ENCODE results near the gene TPX2. TPM values are rescaled to one million over a fixed set of nuclear protein-coding genes. Genes with fewer than 3 reads are reported as not detected.

TPX2 gene
- total and polyA plus RNA-seq, 5 donors = 0.41 to 2.5 (median 0.79) TPM

DNA sequence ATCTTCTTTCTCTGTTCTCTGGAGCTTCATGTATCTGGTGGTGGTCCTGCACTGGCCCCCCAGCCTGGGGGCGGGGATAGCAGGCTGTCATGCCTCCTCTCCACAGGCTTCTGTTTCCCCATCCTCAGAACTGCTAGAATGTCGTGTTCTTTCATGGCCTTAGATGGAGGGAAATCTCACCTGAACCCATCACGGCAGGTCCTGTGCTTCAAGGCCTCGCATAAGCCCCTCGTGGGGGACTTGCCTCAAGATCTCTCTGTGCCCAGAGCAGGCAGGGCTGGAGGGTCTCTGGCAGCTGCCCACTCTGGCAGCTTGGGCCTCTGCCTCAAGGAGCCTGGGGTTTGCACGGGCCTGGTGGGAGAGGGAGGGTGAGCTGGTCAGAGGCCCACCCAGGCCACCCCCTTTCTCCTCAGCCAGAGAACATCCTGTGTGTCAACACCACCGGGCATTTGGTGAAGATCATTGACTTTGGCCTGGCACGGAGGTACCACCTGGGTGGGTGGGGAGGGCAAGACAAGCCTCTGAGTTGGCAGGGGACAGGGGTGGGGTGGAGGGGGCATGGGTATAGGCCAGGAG is 91.4 kb downstream of the TPX2 start:
- intact Hi-C loops (cut with DNase I) = no loop called here
- no peak overlapping the region for H3K4me3 ChIP-seq (ENCODE audit: low read length)
- no peaks in the 10 kb centered on the region for H3K4me1 ChIP-seq (ENCODE audit: control insufficient read depth, insufficient read depth, low read length)
- DNase-seq (peak in 1 of 3 donors; percentile 40), ATAC-seq (no peak)
- H3K27me3 ChIP-seq (ENCODE audit: control insufficient read depth, insufficient read depth) = no peaks in the 10 kb centered on the region
- H3K9me3 ChIP-seq (ENCODE audit: control insufficient read depth, low read length) = no peaks in the 10 kb centered on the region
- WGBS = 82% methylated on average over 8 of the region's 8 CpGs
- no peak overlapping the region for H3K27ac ChIP-seq (ENCODE audit: low read length)

DNA sequence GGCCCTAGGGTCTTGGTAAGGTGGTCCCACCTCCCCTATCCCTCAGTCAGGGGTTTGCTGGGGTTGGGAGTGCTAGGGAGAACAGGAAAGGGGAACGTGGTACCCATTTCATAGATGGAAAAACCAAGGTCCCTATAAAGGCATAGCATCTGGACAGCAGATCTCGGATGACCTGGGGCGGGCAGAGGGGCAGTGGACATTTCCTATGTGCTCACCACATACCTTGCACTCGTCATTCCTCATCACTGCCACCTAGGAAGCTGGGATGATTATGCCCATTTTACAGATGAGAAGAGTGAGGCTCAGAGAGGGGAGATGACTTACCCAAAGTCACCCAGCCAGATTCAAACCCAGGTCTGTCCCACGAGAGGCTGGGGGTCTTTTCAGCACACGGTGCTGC is 92.1 kb downstream of the TPX2 start:
- ATAC-seq = no peak
- intact Hi-C loops (cut with DNase I) = no loop called here
- Histone ChIP-seq H3K27ac (ENCODE audit: low read length) (no peak overlapping the region), H3K4me1 (ENCODE audit: control insufficient read depth, insufficient read depth, low read length) (peaks cover 5% of the 10 kb centered on the region), H3K27me3 (ENCODE audit: control insufficient read depth, insufficient read depth) (no peaks in the 10 kb centered on the region), H3K9me3 (ENCODE audit: control insufficient read depth, low read length) (no peaks in the 10 kb centered on the region), H3K4me3 (ENCODE audit: low read length) (no peak overlapping the region)
- DNase-seq = no peak
- WGBS = 90% methylated on average over 6 of the region's 6 CpGs

DNA sequence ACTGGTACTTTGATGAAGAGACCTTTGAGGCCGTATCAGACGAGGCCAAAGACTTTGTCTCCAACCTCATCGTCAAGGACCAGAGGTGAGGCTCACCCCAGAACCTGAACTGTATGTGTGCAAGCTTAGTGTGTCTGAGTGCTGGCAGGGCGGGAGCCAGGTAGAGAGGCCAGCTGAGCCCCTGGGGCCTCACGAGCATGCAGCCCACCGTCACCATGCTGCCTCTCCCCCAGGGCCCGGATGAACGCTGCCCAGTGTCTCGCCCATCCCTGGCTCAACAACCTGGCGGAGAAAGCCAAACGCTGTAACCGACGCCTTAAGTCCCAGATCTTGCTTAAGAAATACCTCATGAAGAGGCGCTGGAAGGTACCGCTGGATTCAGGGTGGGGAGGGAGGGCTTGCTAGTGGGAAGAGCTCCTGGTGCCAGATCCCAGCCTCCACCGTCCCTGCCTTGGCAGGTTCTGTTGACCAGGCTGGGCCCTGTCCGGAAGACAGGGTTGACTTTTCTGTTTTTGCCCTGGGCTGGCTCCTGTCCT is 92.7 kb downstream of the TPX2 start:
- no peak overlapping the region for H3K4me3 ChIP-seq (ENCODE audit: low read length)
- ATAC-seq (no peak), DNase-seq (peak in 1 of 3 donors; percentile 24)
- no peaks in the 10 kb centered on the region for H3K27me3 ChIP-seq (ENCODE audit: control insufficient read depth, insufficient read depth)
- H3K4me1 ChIP-seq (ENCODE audit: control insufficient read depth, insufficient read depth, low read length) = peaks cover 5% of the 10 kb centered on the region
- 91% methylated on average over 17 of the region's 17 CpGs for WGBS
- intact Hi-C loops (cut with DNase I) = no loop called here
- no peak overlapping the region for H3K27ac ChIP-seq (ENCODE audit: low read length)
- H3K9me3 ChIP-seq (ENCODE audit: control insufficient read depth, low read length) = no peaks in the 10 kb centered on the region

- Histone ChIP-seq H3K27me3 (ENCODE audit: control insufficient read depth, insufficient read depth) (no peaks in the 10 kb centered on the region), H3K4me1 (ENCODE audit: control insufficient read depth, insufficient read depth, low read length) (peaks cover 7% of the 10 kb centered on the region), H3K4me3 (ENCODE audit: low read length) (no peak overlapping the region), H3K9me3 (ENCODE audit: control insufficient read depth, low read length) (no peaks in the 10 kb centered on the region), H3K27ac (ENCODE audit: low read length) (no peak overlapping the region)
- ATAC-seq (peak; percentile 22 to 38), DNase-seq (peak; percentile 65 to 91 (median 89))
- intact Hi-C loops (cut with DNase I) = no loop called here
- 56% methylated on average over 14 of the region's 14 CpGs for WGBS
Observed at GRCh38 chr20:31833130-31833930, 94.2 kb downstream of the TPX2 start.

DNA sequence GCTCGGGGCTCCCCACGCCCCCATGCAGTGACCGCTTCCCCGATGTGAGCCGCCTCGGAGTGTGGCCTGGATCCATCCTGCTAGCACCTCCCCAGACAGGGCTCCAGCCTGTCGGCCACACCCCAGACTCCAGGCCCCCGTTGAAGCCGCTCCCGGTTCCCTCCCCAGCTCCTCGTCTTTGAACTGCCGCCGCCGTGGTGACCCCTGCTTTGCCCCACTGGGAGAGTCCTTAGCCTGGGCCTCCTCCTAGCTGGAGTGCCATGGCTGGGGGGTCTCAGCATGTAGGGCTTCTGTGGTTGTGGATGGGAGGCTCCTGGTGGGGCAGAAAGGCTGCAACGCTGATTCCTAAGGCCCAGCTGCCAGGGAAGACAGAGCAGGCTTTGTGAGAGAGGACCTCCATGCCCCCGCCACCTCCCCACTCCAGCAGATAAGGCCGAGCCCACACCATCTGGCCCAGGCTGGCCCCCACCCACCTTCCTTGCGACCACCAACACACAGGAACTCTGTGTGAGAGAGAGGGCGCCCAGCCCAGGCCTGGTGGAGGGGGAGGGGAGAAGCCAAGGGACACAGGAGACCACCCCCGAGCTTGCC is 94.9 kb downstream of the TPX2 start:
- Histone ChIP-seq H3K9me3 (ENCODE audit: control insufficient read depth, low read length) (no peaks in the 10 kb centered on the region), H3K27me3 (ENCODE audit: control insufficient read depth, insufficient read depth) (no peaks in the 10 kb centered on the region), H3K4me1 (ENCODE audit: control insufficient read depth, insufficient read depth, low read length) (peaks cover 7% of the 10 kb centered on the region), H3K4me3 (ENCODE audit: low read length) (no peak overlapping the region), H3K27ac (ENCODE audit: low read length) (no peak overlapping the region)
- DNase-seq = peak in 2 of 3 donors; percentile 65 to 71
- WGBS = 67% methylated on average over 20 of the region's 20 CpGs
- peak; percentile 19 to 20 for ATAC-seq
- intact Hi-C loops (cut with DNase I) = no loop called here

DNA sequence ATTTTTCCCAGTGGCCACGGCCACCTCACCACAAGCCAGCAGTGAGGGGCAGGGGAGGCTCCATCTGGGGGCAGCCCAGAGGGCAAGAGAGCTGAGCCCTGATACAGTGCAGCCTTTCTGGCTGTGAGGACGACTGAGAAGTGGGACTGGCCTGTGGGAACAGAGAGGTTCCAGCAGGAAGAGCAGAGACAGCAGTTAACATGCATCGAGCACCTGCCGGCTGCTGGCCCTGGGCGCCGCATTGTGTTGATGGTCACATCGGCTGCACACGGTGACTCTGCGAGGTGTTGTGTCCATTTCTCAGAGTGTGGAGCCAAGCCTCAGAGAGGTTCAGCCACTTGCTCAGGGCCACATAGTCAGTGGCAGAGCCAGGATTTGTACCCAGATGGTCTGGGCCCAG is 96.5 kb downstream of the TPX2 start:
- 77% methylated on average over 9 of the region's 9 CpGs for WGBS
- peak overlapping the region; percentile 17 for H3K27ac ChIP-seq (ENCODE audit: low read length)
- H3K4me1 ChIP-seq (ENCODE audit: control insufficient read depth, insufficient read depth, low read length) = peaks cover 7% of the 10 kb centered on the region
- H3K9me3 ChIP-seq (ENCODE audit: control insufficient read depth, low read length) = no peaks in the 10 kb centered on the region
- H3K4me3 ChIP-seq (ENCODE audit: low read length) = no peak overlapping the region
- DNase-seq (no peak), ATAC-seq (no peak)
- intact Hi-C loops (cut with DNase I) = no loop called here
- H3K27me3 ChIP-seq (ENCODE audit: control insufficient read depth, insufficient read depth) = no peaks in the 10 kb centered on the region

- Histone ChIP-seq H3K27ac (ENCODE audit: low read length) (peak overlapping the region; percentile 17), H3K4me1 (ENCODE audit: control insufficient read depth, insufficient read depth, low read length) (peaks cover 7% of the 10 kb centered on the region), H3K4me3 (ENCODE audit: low read length) (no peak overlapping the region), H3K27me3 (ENCODE audit: control insufficient read depth, insufficient read depth) (no peaks in the 10 kb centered on the region), H3K9me3 (ENCODE audit: control insufficient read depth, low read length) (no peaks in the 10 kb centered on the region)
- intact Hi-C loops (cut with DNase I) = no loop called here
- ATAC-seq (peak; percentile 82 to 85), DNase-seq (peak; percentile 89 to 94 (median 93))
- WGBS = 38% methylated on average over 14 of the region's 14 CpGs
Observed at GRCh38 chr20:31835977-31836852, 97.1 kb downstream of the TPX2 start.

- 69% methylated on average over 5 of the region's 5 CpGs for WGBS
Observed at GRCh38 chr20:31836853-31837608, 97.9 kb downstream of the TPX2 start.

GRCh38 chr20:31837896-31838397 is 98.9 kb downstream of the TPX2 start:
- DNase-seq (peak in 1 of 3 donors; percentile 59), ATAC-seq (no peak)
- Histone ChIP-seq H3K27me3 (ENCODE audit: control insufficient read depth, insufficient read depth) (no peaks in the 10 kb centered on the region), H3K9me3 (ENCODE audit: control insufficient read depth, low read length) (no peaks in the 10 kb centered on the region), H3K27ac (ENCODE audit: low read length) (no peak overlapping the region), H3K4me3 (ENCODE audit: low read length) (no peak overlapping the region), H3K4me1 (ENCODE audit: control insufficient read depth, insufficient read depth, low read length) (peaks cover 11% of the 10 kb centered on the region)
- intact Hi-C loops (cut with DNase I) = no loop called here
- 43% methylated on average over 3 of the region's 3 CpGs for WGBS

More at GRCh38 chr20:31836853-31837608, 97.9 kb downstream of the TPX2 start:
- Histone ChIP-seq H3K4me1 (ENCODE audit: control insufficient read depth, insufficient read depth, low read length) (peaks cover 11% of the 10 kb centered on the region), H3K27me3 (ENCODE audit: control insufficient read depth, insufficient read depth) (no peaks in the 10 kb centered on the region), H3K4me3 (ENCODE audit: low read length) (no peak overlapping the region), H3K9me3 (ENCODE audit: control insufficient read depth, low read length) (no peaks in the 10 kb centered on the region), H3K27ac (ENCODE audit: low read length) (no peak overlapping the region)
- ATAC-seq (no peak), DNase-seq (peak in 2 of 3 donors; percentile 55 to 65)
- intact Hi-C loops (cut with DNase I) = no loop called here

All from right cardiac atrium (tissue), 5 donors.